T-cell (primary cell): Measurements from ENCODE around the gene WDCP. TPM values are rescaled to one million over a fixed set of nuclear protein-coding genes. Genes with fewer than 3 reads are reported as not detected.

ENCODE experiments used
- ATAC-seq, 4 experiments: fragments of 200-7000 bp in 3 of 4; fragments of 150-1000 bp in 1 of 4; cut with Tn5 transposase; replicated peaks in 1 of 4; 1 replicate in 3 of 4; 2 replicates in 1 of 4; pipeline ENCODE4 v1.10.0; 2021; ENCODE audit warnings: moderate library complexity in 3 of 4, mild to moderate bottlenecking in 2 of 4, moderate number of reproducible peaks in 1 of 4
- CTCF ChIA-PET, 2 donors: fragments of 300-600 bp; sonication (Branson Sonifier 250); formaldehyde crosslinking; loops; one replicate each; lab custom pipeline; 2022; ENCODE audit warnings: antibody characterized with exemption in 2 of 2; lab: Charles Lee
- POLR2A ChIA-PET, 2 donors: fragments of 300-600 bp; sonication (Branson Sonifier 250); formaldehyde crosslinking; loops; one replicate each; lab custom pipeline; 2022; ENCODE audit warnings: antibody characterized with exemption in 2 of 2; lab: Charles Lee
- DNase-seq, 35 experiments: peaks; one replicate each; pipeline versions ENCODE4 v3.0.0 to v3.0.0-alpha.2; 2013 to 2023
- H3K27ac ChIP-seq: one replicate; pipeline ENCODE4 v1.5.1; 2013; ENCODE audit warnings: low read length
- H3K27me3 ChIP-seq, 2 experiments: replicated peaks in 1 of 2; 1 replicate in 1 of 2; 2 replicates in 1 of 2; pipeline versions ENCODE4 v1.6.1 to v1.7.0; 2013; ENCODE audit warnings: low read length in 1 of 2, mixed read lengths in 1 of 2; ENCODE audit not compliant: control insufficient read depth in 2 of 2, insufficient read depth in 2 of 2; ENCODE audit errors: extremely low read depth in 1 of 2
- H3K36me3 ChIP-seq, 2 donors: 1 replicate in 1 of 2; 2 replicates in 1 of 2; pipeline versions ENCODE4 v1.6.1 to v1.7.0; 2013; ENCODE audit warnings: low read length in 1 of 2; ENCODE audit not compliant: control insufficient read depth in 2 of 2, insufficient read depth in 1 of 2; ENCODE audit errors: extremely low read depth in 1 of 2
- H3K4me1 ChIP-seq, 2 experiments: 1 replicate in 1 of 2; 2 replicates in 1 of 2; pipeline versions ENCODE4 v1.6.1 to v1.7.0; 2013; ENCODE audit warnings: low read length in 2 of 2, mixed read lengths in 1 of 2; ENCODE audit not compliant: insufficient read depth in 2 of 2, control insufficient read depth in 1 of 2; ENCODE audit errors: extremely low read depth in 1 of 2
- H3K4me3 ChIP-seq, 2 donors: 1 replicate in 1 of 2; 2 replicates in 1 of 2; pipeline versions ENCODE4 v1.5.1 to v1.7.0; 2013; ENCODE audit warnings: mild to moderate bottlenecking in 2 of 2, low read length in 1 of 2, moderate library complexity in 1 of 2; ENCODE audit not compliant: control insufficient read depth in 1 of 2; ENCODE audit errors: extremely low read depth in 1 of 2
- H3K9me3 ChIP-seq: 2 replicates; pipeline ENCODE4 v1.7.0; 2013
- H3K27ac Mint-ChIP-seq, 2 donors: one replicate each; pipeline ENCODE4 v1.8.0; 2020 to 2021; ENCODE audit warnings: mild to moderate bottlenecking in 2 of 2, mixed read lengths in 2 of 2
- H3K27me3 Mint-ChIP-seq, 2 donors: one replicate each; pipeline ENCODE4 v1.8.0; 2021 to 2022; ENCODE audit warnings: mixed read lengths in 2 of 2
- H3K36me3 Mint-ChIP-seq: one replicate; pipeline ENCODE4 v1.8.0; 2021; ENCODE audit warnings: mixed read lengths
- H3K4me1 Mint-ChIP-seq, 3 donors: one replicate each; pipeline ENCODE4 v1.8.0; 2020 to 2022; ENCODE audit warnings: mixed read lengths in 3 of 3, mild to moderate bottlenecking in 1 of 3
- H3K4me3 Mint-ChIP-seq, 3 donors: one replicate each; pipeline ENCODE4 v1.8.0; 2020 to 2022; ENCODE audit warnings: mild to moderate bottlenecking in 3 of 3, mixed read lengths in 3 of 3, moderate library complexity in 3 of 3
- H3K9me3 Mint-ChIP-seq, 3 donors: one replicate each; pipeline ENCODE4 v1.8.0; 2020 to 2022; ENCODE audit warnings: mixed read lengths in 3 of 3
- WGBS: methylation state at CpG from one replicate; pipeline ENCODE4 v1.1.5; 2013; ENCODE audit warnings: missing lambda C conversion rate; ENCODE audit not compliant: insufficient coverage; 5-methylcytosine and 5-hydroxymethylcytosine counted together
- total RNA-seq, 35 experiments: library from RNA in 6 of 35; stranded (reverse) in 6 of 35; fragments of 120-200 nt in 1 of 35; gene quantifications; one replicate each; pipeline versions ENCODE4 v1.2.1 to v1.2.4 and lab custom pipeline; 2013 to 2026

The WDCP gene
- total RNA-seq, 5 donors from 2014 or later (not counting 1 experiment from before 2014, with no cell fraction given): 6.1 to 18.9 (median 18.2) TPM

DNA sequence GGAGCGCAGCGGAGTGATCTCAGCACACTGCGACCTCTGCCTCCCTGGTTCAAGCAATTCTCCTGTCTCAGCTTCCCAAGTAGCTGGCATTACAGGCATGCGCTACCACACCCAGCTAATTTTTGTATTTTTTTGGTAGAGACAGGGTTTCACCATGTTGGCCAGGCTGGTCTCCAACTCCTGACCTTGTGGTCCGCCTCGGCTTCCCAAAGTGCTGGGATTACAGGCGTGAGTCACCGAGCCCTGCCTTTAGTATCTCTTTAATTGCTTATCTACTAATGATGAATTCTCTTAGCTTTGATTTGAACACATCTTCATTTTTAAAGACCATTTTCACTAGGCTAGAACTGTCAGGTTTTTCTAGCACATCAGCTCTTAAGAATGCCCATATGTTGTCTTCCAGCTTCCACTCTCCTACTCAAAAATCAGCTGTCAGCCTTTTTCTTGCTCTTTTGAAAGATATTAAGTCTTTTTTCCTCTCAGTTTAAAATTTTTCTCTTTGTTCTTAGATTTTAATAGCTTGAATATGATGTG, 53.4 kb downstream of the WDCP start:
- Mint-ChIP-seq H3K36me3 (peaks cover 15% of the 10 kb centered on the region), H3K27me3 (no peaks in the 10 kb centered on the region), H3K9me3 (no peaks in the 10 kb centered on the region), H3K27ac (no peak overlapping the region), H3K4me1 (no peaks in the 10 kb centered on the region), H3K4me3 (no peak overlapping the region)
- ChIA-PET CTCF (interaction anchor here in 1 of 2 donors (0.7 kb wide), 1 partner anchor 62 kb away, joined by 3 read pairs; no protein-coding TSS in a partner anchor), POLR2A (no interaction called here)
- DNase-seq: no peak
- ATAC-seq: no peak
- no CpG with 5 or more reads among the region's 8 CpGs for WGBS
- Histone ChIP-seq H3K27me3 (no peaks in the 10 kb centered on the region), H3K9me3 (no peaks in the 10 kb centered on the region), H3K36me3 (no peaks in the 10 kb centered on the region), H3K27ac (no peak overlapping the region), H3K4me3 (no peak overlapping the region), H3K4me1 (no peaks in the 10 kb centered on the region)

DNA sequence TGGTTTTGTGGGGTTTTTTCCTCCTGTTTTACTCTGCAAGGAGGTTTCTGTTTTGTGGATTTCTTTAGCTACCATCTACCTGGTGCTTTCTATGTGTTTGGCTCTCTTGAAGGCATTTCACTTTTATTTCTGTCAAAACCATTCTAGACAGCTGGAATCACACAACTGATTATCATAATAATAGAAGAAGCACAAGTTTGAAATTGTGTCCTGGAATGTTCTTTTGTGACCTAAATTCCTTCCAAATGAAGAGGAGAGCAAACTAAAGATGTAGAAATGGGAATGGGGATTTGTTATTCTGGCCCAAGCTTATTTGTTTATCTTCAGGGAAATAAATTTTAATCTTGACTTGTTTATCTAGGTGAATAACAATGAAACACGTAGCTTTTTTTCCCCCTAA, 54.3 kb downstream of the WDCP start:
- H3K27me3 ChIP-seq: no peaks in the 10 kb centered on the region
- no peak overlapping the region for H3K27ac Mint-ChIP-seq
- H3K27me3 Mint-ChIP-seq: no peaks in the 10 kb centered on the region
- no peaks in the 10 kb centered on the region for H3K9me3 ChIP-seq
- no peak for ATAC-seq
- CTCF ChIA-PET: interaction anchor here (0.5 kb wide), 2 partner anchors 82 to 101 kb away, joined by 5 read pairs; no protein-coding TSS in a partner anchor
- H3K9me3 Mint-ChIP-seq: no peaks in the 10 kb centered on the region
- peaks cover 10% of the 10 kb centered on the region for H3K36me3 Mint-ChIP-seq
- WGBS: no CpG with 5 or more reads among the region's 1 CpG
- H3K4me1 Mint-ChIP-seq: no peaks in the 10 kb centered on the region
- POLR2A ChIA-PET: no interaction called here
- H3K4me3 ChIP-seq: no peak overlapping the region
- DNase-seq: no peak
- no peaks in the 10 kb centered on the region for H3K4me1 ChIP-seq
- no peak overlapping the region for H3K4me3 Mint-ChIP-seq
- H3K27ac ChIP-seq: no peak overlapping the region
- H3K36me3 ChIP-seq: no peaks in the 10 kb centered on the region

DNA sequence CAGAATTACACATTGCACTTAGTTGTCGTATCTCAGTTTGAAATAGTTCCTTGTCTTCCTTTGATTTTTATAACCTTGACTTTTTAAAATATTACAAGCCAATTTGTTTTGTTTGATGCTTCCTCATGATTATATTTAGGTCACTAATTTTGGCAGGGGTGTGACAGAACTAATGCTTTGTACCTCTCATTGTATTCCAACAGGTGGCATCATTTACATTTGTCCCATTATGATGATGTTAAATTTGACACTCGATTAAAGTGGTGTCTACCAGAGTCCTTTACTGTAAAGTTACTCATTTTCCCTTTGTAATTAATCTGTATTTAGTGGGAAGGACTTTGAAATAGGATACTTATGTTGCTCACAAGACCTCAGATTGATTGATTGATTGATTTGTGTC, 58.8 kb downstream of the WDCP start:
- POLR2A ChIA-PET: no interaction called here
- Mint-ChIP-seq H3K27me3 (no peaks in the 10 kb centered on the region), H3K36me3 (peaks cover 8% of the 10 kb centered on the region), H3K27ac (no peak overlapping the region), H3K4me3 (no peak overlapping the region), H3K9me3 (no peaks in the 10 kb centered on the region), H3K4me1 (no peaks in the 10 kb centered on the region)
- Histone ChIP-seq H3K27me3 (no peaks in the 10 kb centered on the region), H3K4me3 (no peak overlapping the region), H3K9me3 (no peaks in the 10 kb centered on the region), H3K4me1 (no peaks in the 10 kb centered on the region), H3K36me3 (peaks cover 0 to 3% of the 10 kb centered on the region in 2 donors), H3K27ac (no peak overlapping the region)
- ATAC-seq (peak in 2 of 4 experiments; percentile 55 to 63), DNase-seq (peak in 1 of 35 experiments; percentile 44)
- CTCF ChIA-PET: no interaction called here
- WGBS: no CpG with 5 or more reads among the region's 2 CpGs

Other genes starting within 250 kb of the WDCP start
- gene ATAD2B, start 120.3 kb downstream of the WDCP start, total RNA-seq: 10 to 100 TPM; 33.9 to 49.3 (median 40.6) TPM
- 10 to 100 TPM; 10.1 to 14.3 (median 12.3) TPM for gene UBXN2A, start 106.9 kb downstream of the WDCP start, total RNA-seq
- under 1 TPM in 3 of 5 donors, not detected in 2; 0.19 to 0.29 (median 0.21) TPM for gene MFSD2B, start 37.3 kb downstream of the WDCP start, total RNA-seq
- gene FKBP1B, start 2.4 kb upstream of the WDCP start, total RNA-seq: 1 to 10 TPM; 1.2 to 1.5 (median 1.2) TPM
- 10 to 100 TPM; 43.7 to 53.0 (median 47.0) TPM for gene SF3B6, start 28.9 kb upstream of the WDCP start, total RNA-seq
- gene TP53I3, start 37.4 kb upstream of the WDCP start, total RNA-seq: under 1 TPM; 0.47 to 0.68 (median 0.58) TPM
- under 1 TPM in 2 of 5 donors, not detected in 3; 0.28 to 0.49 TPM for gene PFN4, start 75.9 kb upstream of the WDCP start, total RNA-seq
- 10 to 100 TPM; 16.4 to 24.7 (median 18.5) TPM for gene FAM228B, start 76.1 kb upstream of the WDCP start, total RNA-seq
- gene FAM228A, start 127.7 kb upstream of the WDCP start, total RNA-seq: under 1 TPM in 4 of 5 donors, not detected in 1; 0.20 to 0.70 (median 0.40) TPM